Aorta (tissue), 5 donors: ENCODE measurements around the gene PACSIN1. TPM values are rescaled to one million over a fixed set of nuclear protein-coding genes. Genes with fewer than 3 reads are reported as not detected.

Experiments
- ATAC-seq: fragments of 200-7000 bp; cut with Tn5 transposase; one replicate; pipeline ENCODE4 v1.9.1; 2022; ENCODE audit warnings: moderate library complexity; ENCODE audit not compliant: low FRiP score
- DNase-seq, 2 donors: peaks; one replicate each; pipeline ENCODE4 v3.0.0-alpha.2; 2020
- H3K27ac ChIP-seq, 2 donors: one replicate each; pipeline ENCODE4 v1.5.1; 2013; ENCODE audit warnings: low read length in 2 of 2, mild to moderate bottlenecking in 2 of 2, moderate library complexity in 2 of 2, control low read depth in 1 of 2, inconsistent platforms in 1 of 2, low read depth in 1 of 2
- H3K27me3 ChIP-seq, 2 donors: one replicate each; pipeline ENCODE4 v1.6.1; 2013; ENCODE audit warnings: control low read depth in 1 of 2, low read length in 1 of 2, mild to moderate bottlenecking in 1 of 2, moderate library complexity in 1 of 2; ENCODE audit not compliant: insufficient read depth in 2 of 2, control insufficient read depth in 1 of 2
- H3K36me3 ChIP-seq, 2 donors: one replicate each; pipeline ENCODE4 v1.6.1; 2013; ENCODE audit warnings: control low read depth in 1 of 2, low read length in 1 of 2, mild to moderate bottlenecking in 1 of 2; ENCODE audit not compliant: insufficient read depth in 2 of 2, control insufficient read depth in 1 of 2
- H3K4me1 ChIP-seq, 2 donors: one replicate each; pipeline ENCODE4 v1.6.1; 2013; ENCODE audit warnings: low read length in 2 of 2, control low read depth in 1 of 2, mild to moderate bottlenecking in 1 of 2, moderate library complexity in 1 of 2; ENCODE audit not compliant: insufficient read depth in 2 of 2, control insufficient read depth in 1 of 2
- H3K4me3 ChIP-seq, 2 donors: one replicate each; pipeline ENCODE4 v1.5.1; 2013; ENCODE audit warnings: low read length in 2 of 2, control low read depth in 1 of 2, mild to moderate bottlenecking in 1 of 2
- H3K9me3 ChIP-seq: one replicate; pipeline ENCODE4 v1.6.1; 2013; ENCODE audit warnings: mild to moderate bottlenecking, low read length; ENCODE audit not compliant: control insufficient read depth
- WGBS, 2 donors: extraction: QIAGEN DNeasy Blood & Tissue Kit; methylation state at CpG; one replicate each; pipeline ENCODE4 v1.1.7; 2013; 5-methylcytosine and 5-hydroxymethylcytosine counted together
- intact Hi-C, 2 donors: fragments of 100-400 bp; cut with DNase I; formaldehyde crosslinking; loops; one replicate each; pipeline versions ENCODE4 v1.14.2 to v1.15.0; 2022
- polyA plus RNA-seq, 2 donors: library from polyadenylated mRNA; stranded (reverse); fragments of 200-250 nt; gene quantifications; one replicate each; pipeline ENCODE4 v1.2.3, GENCODE V29; 2013
- total RNA-seq, 2 donors: library from RNA; stranded (reverse); fragmentation: NEBNext Ultra II Directional; extraction: Animal tissue kit (Norgen Biotek cat#: 25700); gene quantifications; one replicate each; pipeline ENCODE4 v1.2.1, GENCODE V29; 2021
- donor health status: healthy with polysubstance abuse.
- donor health status: Bipolar disorder and iron deficiency.
- donor health status: DM: no; HTN: no; CAD: no.
- donor health status: DM: no; HTN: no; CAD: no.
- donor health status: DM: yes; HTN: yes; CAD: no.

The PACSIN1 gene
- total and polyA plus RNA-seq, 4 donors, result 0.10 to 0.84 (median 0.10) TPM; not detected in 1

- no peak overlapping the region for H3K4me3 ChIP-seq
- no peak overlapping the region for H3K27ac ChIP-seq
- DNase-seq, result no peak
- no peaks in the 10 kb centered on the region for H3K4me1 ChIP-seq
- ATAC-seq, result no peak
- H3K9me3 ChIP-seq, result peaks cover 1% of the 10 kb centered on the region
- intact Hi-C loops, result no loop called here
- WGBS, 2 donors, result 74% methylated on average over 5 of the region's 5 CpGs
- no peaks in the 10 kb centered on the region for H3K27me3 ChIP-seq
- no peaks in the 10 kb centered on the region for H3K36me3 ChIP-seq
Measured at GRCh38 chr6:34435916-34436315, 30.0 kb upstream of the PACSIN1 start.

- Histone ChIP-seq H3K27me3 (no peaks in the 10 kb centered on the region), H3K9me3 (peaks cover 1% of the 10 kb centered on the region), H3K4me3 (no peak overlapping the region), H3K36me3 (no peaks in the 10 kb centered on the region), H3K4me1 (no peaks in the 10 kb centered on the region), H3K27ac (no peak overlapping the region)
- DNase-seq, result no peak
- ATAC-seq, result no peak
- intact Hi-C loops, result no loop called here
- 92 to 93% methylated on average over 37 to 38 of the region's 38 CpGs for WGBS, 2 donors
Measured at GRCh38 chr6:34436803-34437643, 28.9 kb upstream of the PACSIN1 start.

- no peak for ATAC-seq
- no peak overlapping the region for H3K4me3 ChIP-seq
- no peaks in the 10 kb centered on the region for H3K27me3 ChIP-seq
- no peak for DNase-seq
- H3K9me3 ChIP-seq, result peaks cover 1% of the 10 kb centered on the region
- WGBS, 2 donors, result 68 to 88% methylated on average over 1 of the region's 1 CpG
- H3K4me1 ChIP-seq, result no peaks in the 10 kb centered on the region
- no peak overlapping the region for H3K27ac ChIP-seq
- intact Hi-C loops, result no loop called here
- H3K36me3 ChIP-seq, result no peaks in the 10 kb centered on the region
Measured at GRCh38 chr6:34437644-34437970, 28.3 kb upstream of the PACSIN1 start.

- 57 to 60% methylated on average over 4 of the region's 4 CpGs for WGBS, 2 donors
- no peaks in the 10 kb centered on the region for H3K36me3 ChIP-seq
- peaks cover 1% of the 10 kb centered on the region for H3K9me3 ChIP-seq
- no peak overlapping the region for H3K4me3 ChIP-seq
- DNase-seq, result no peak
- no peaks in the 10 kb centered on the region for H3K4me1 ChIP-seq
- no peak overlapping the region for H3K27ac ChIP-seq
- no peaks in the 10 kb centered on the region for H3K27me3 ChIP-seq
- ATAC-seq, result no peak
- intact Hi-C loops, result no loop called here
Measured at GRCh38 chr6:34438705-34439104, 27.2 kb upstream of the PACSIN1 start.

- intact Hi-C loops, result no loop called here
- Histone ChIP-seq H3K4me1 (no peaks in the 10 kb centered on the region), H3K36me3 (no peaks in the 10 kb centered on the region), H3K4me3 (no peak overlapping the region), H3K9me3 (peaks cover 1% of the 10 kb centered on the region), H3K27me3 (no peaks in the 10 kb centered on the region), H3K27ac (no peak overlapping the region)
- ATAC-seq, result no peak
- DNase-seq, result no peak
- WGBS, 2 donors, result 47 to 97% methylated on average over 1 to 3 of the region's 3 CpGs
Measured at GRCh38 chr6:34439442-34439841, 26.4 kb upstream of the PACSIN1 start.

- DNase-seq, result no peak
- WGBS, 2 donors, result 60% methylated on average over 5 of the region's 5 CpGs
Measured at GRCh38 chr6:34441526-34441925, 24.4 kb upstream of the PACSIN1 start.

GRCh38 chr6:34445313-34445860 lies 20.5 kb upstream of the PACSIN1 start:
- H3K36me3 ChIP-seq, result no peaks in the 10 kb centered on the region
- intact Hi-C loops, result no loop called here
- ATAC-seq, result no peak
- no peaks in the 10 kb centered on the region for H3K9me3 ChIP-seq
- H3K4me3 ChIP-seq, result no peak overlapping the region
- WGBS, 2 donors, result 74 to 81% methylated on average over 4 of the region's 4 CpGs
- no peaks in the 10 kb centered on the region for H3K27me3 ChIP-seq
- no peak overlapping the region for H3K27ac ChIP-seq
- H3K4me1 ChIP-seq, result no peaks in the 10 kb centered on the region
- DNase-seq, result no peak

More at GRCh38 chr6:34441526-34441925, 24.4 kb upstream of the PACSIN1 start:
- Histone ChIP-seq H3K9me3 (peaks cover 1% of the 10 kb centered on the region), H3K27ac (no peak overlapping the region), H3K27me3 (no peaks in the 10 kb centered on the region), H3K4me1 (no peaks in the 10 kb centered on the region), H3K36me3 (no peaks in the 10 kb centered on the region), H3K4me3 (no peak overlapping the region)
- ATAC-seq, result no peak
- intact Hi-C loops, result no loop called here

GRCh38 chr6:34447386-34447785 lies 18.5 kb upstream of the PACSIN1 start:
- WGBS, 2 donors, result 74 to 76% methylated on average over 7 of the region's 7 CpGs
- Histone ChIP-seq H3K27me3 (no peaks in the 10 kb centered on the region), H3K36me3 (no peaks in the 10 kb centered on the region), H3K4me1 (no peaks in the 10 kb centered on the region), H3K4me3 (no peak overlapping the region), H3K9me3 (peaks cover 6% of the 10 kb centered on the region), H3K27ac (no peak overlapping the region)
- ATAC-seq (no peak), DNase-seq (no peak)
- intact Hi-C loops, result no loop called here

- Histone ChIP-seq H3K27ac (no peak overlapping the region), H3K9me3 (peaks cover 6% of the 10 kb centered on the region), H3K36me3 (no peaks in the 10 kb centered on the region), H3K4me1 (no peaks in the 10 kb centered on the region), H3K27me3 (no peaks in the 10 kb centered on the region), H3K4me3 (no peak overlapping the region)
- WGBS, 2 donors, result 64 to 65% methylated on average over 5 of the region's 5 CpGs
- no peak for ATAC-seq
- intact Hi-C loops, result no loop called here
- DNase-seq, result no peak
Measured at GRCh38 chr6:34447910-34448309, 18.0 kb upstream of the PACSIN1 start.
